ENCODE results near the gene TENM4. TPM values are rescaled to one million over a fixed set of nuclear protein-coding genes. Genes with fewer than 3 reads are reported as not detected.

The TENM4 gene
- total RNA-seq, 4 donors from 2014 or later: 0.88 to 61.5 (median 4.0) TPM

GRCh38 chr11:79390477-79390876 is 50.4 kb downstream of the TENM4 start:
- intact Hi-C loops (cut with DNase I; ENCODE audit: low total_unique reads): no loop called here
- no peak for TF ChIP-seq POLR2A (IDR thresholded peaks at IDR 0.05)
- no peak for TF ChIP-seq CTCF (IDR thresholded peaks at IDR 0.05)
- no peak for DNase-seq
- Histone ChIP-seq H3K4me3 (no peak overlapping the region), H3K9me3 (no peaks in the 10 kb centered on the region), H3K27me3 (no peaks in the 10 kb centered on the region), H3K4me1 (no peaks in the 10 kb centered on the region), H3K36me3 (no peaks in the 10 kb centered on the region), H3K27ac (no peak overlapping the region)

GRCh38 chr11:79388201-79388600 is 52.6 kb downstream of the TENM4 start:
- H3K4me3 ChIP-seq: no peak overlapping the region
- H3K36me3 ChIP-seq: no peaks in the 10 kb centered on the region
- no peaks in the 10 kb centered on the region for H3K4me1 ChIP-seq
- H3K9me3 ChIP-seq: no peaks in the 10 kb centered on the region
- H3K27me3 ChIP-seq: no peaks in the 10 kb centered on the region
- TF ChIP-seq POLR2A (IDR thresholded peaks at IDR 0.05) (no peak), CTCF (IDR thresholded peaks at IDR 0.05) (no peak)
- H3K27ac ChIP-seq: no peak overlapping the region
- intact Hi-C loops (cut with DNase I; ENCODE audit: low total_unique reads): no loop called here
- DNase-seq: no peak

GRCh38 chr11:79383874-79384273 is 57.0 kb downstream of the TENM4 start:
- DNase-seq: no peak
- no peaks in the 10 kb centered on the region for H3K36me3 ChIP-seq
- H3K9me3 ChIP-seq: no peaks in the 10 kb centered on the region
- H3K27me3 ChIP-seq: no peaks in the 10 kb centered on the region
- intact Hi-C loops (cut with DNase I; ENCODE audit: low total_unique reads): no loop called here
- no peak overlapping the region for H3K4me3 ChIP-seq
- no peak overlapping the region for H3K27ac ChIP-seq
- H3K4me1 ChIP-seq: no peaks in the 10 kb centered on the region
- TF ChIP-seq POLR2A (IDR thresholded peaks at IDR 0.05) (no peak), CTCF (IDR thresholded peaks at IDR 0.05) (no peak)

- Histone ChIP-seq H3K27ac (no peak overlapping the region), H3K9me3 (no peaks in the 10 kb centered on the region), H3K4me3 (no peak overlapping the region), H3K4me1 (no peaks in the 10 kb centered on the region), H3K27me3 (no peaks in the 10 kb centered on the region), H3K36me3 (no peaks in the 10 kb centered on the region)
- DNase-seq: no peak
- intact Hi-C loops (cut with DNase I; ENCODE audit: low total_unique reads): no loop called here
- TF ChIP-seq CTCF (IDR thresholded peaks at IDR 0.05) (no peak), POLR2A (IDR thresholded peaks at IDR 0.05) (no peak)
These were observed 58.4 kb downstream of the TENM4 start for GRCh38 chr11:79382301-79383050.

- no peak for DNase-seq
- Histone ChIP-seq H3K27ac (no peak overlapping the region), H3K9me3 (no peaks in the 10 kb centered on the region), H3K36me3 (no peaks in the 10 kb centered on the region), H3K4me1 (no peaks in the 10 kb centered on the region), H3K4me3 (no peak overlapping the region), H3K27me3 (no peaks in the 10 kb centered on the region)
- no peak for TF ChIP-seq POLR2A (IDR thresholded peaks at IDR 0.05)
- no peak for TF ChIP-seq CTCF (IDR thresholded peaks at IDR 0.05)
- intact Hi-C loops (cut with DNase I; ENCODE audit: low total_unique reads): no loop called here
These were observed 59.8 kb downstream of the TENM4 start for GRCh38 chr11:79381036-79381435.

Measured in uterus (tissue), 4 donors.